H54 (cell line): Measurements from ENCODE around the gene KIF1B.
"Not testable (repeated sequence)": the region's sequence is repeated elsewhere in the genome, so short reads cannot be mapped to it uniquely, and the experiment has no call there.

Experiments used
- DNase-seq: peaks from one replicate; pipeline ENCODE4 v3.0.0; 2011; ENCODE audit warnings: low spot score, mixed read lengths; ENCODE audit not compliant: insufficient read length
- FAIRE-seq: peaks from 3 replicates; lab custom pipeline; 2011; peaks lifted over from hg19 to GRCh38; lab: Jason Lieb, UNC
- POLR2A ChIP-seq: IDR thresholded peaks from 2 replicates; pipeline ENCODE4 v1.6.1; 2011; ENCODE audit warnings: low read depth, mild to moderate bottlenecking, low read length

The KIF1B gene

GRCh38 chr1:10209590-10209904 is 823 bp upstream of the KIF1B start:
- DNase-seq (no peak), FAIRE-seq (no peak)
- TF ChIP-seq POLR2A = no peak

DNA sequence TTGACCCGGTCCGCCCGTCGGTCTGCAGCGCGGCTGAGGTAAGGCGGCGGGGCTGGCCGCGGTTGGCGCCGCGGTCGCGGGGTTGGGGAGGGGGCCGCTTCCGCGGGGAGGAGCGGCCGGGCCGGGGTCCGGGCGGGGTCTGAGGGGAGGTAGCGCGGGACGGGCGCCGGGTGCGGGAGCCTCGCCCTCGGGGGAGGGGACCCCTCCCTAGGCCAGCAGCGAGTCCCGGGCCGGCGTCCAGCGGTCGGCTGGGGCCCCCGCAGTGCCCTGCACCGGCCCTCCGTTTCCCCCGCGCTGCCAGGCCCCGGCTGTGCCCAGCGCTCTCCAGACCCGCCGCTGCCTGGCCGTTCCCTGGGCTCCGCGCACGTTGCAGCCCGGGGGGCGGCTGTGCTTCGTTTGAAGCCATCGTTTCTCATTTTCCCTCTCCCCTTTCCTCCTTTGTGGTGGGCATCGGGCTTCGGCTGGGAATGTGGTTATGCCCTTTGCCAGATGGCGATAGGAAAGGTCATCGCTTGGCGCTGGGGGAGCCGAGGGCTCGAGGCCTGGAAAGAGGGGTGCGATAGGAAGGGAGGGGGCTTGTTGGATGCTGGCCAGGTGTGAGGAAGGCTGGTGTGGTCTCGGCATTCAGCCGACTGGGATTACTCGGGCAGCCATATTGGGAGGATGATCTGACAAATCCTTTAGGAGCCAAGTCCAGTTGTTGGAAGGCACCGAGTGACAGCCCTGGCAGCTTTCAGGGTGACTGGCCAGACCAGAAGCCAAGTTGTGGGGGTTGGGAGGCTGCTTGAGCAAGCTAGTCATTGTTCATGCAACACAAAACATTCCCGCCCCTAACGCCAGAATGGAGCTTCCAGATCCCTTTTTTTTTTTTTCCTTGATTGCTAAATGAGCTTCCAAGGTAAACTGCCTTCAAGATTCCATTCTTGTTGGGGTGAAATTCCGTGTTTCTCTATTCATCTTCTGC is 753 bp downstream of the KIF1B start:
- no peak for TF ChIP-seq POLR2A
- DNase-seq (peak; percentile 42), FAIRE-seq (peak; percentile 82)

DNA sequence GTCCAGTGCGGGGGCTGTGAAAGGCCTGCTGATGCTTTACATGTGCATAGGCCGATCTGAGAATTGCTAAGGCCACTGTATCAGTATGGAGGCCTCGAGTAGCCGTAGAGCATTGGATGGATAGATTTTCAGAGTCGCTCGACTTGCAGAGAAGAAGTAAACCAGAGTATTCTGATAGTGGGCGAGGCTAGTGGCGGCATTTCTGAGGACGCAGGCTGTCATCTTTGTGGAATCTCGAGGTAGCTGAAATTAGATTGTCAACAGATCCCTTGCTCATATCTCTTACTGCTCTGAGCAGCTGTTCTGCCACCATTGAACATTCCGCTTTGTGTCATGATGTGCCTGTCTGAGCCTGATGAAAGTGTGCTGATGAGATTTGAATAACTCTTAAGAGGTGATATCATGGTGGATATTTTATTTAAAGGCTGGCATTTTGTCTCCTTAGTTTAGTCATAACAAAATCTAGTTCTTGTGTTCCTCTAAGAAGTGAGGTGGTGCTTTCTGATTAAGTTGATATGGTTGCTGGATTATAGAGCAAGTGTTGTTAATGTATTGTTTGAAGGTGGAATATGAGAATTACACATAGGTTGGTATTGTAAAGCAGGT is 1.5 kb downstream of the KIF1B start:
- TF ChIP-seq POLR2A = no peak
- DNase-seq (peak; percentile 10), FAIRE-seq (peak; percentile 48)

DNA sequence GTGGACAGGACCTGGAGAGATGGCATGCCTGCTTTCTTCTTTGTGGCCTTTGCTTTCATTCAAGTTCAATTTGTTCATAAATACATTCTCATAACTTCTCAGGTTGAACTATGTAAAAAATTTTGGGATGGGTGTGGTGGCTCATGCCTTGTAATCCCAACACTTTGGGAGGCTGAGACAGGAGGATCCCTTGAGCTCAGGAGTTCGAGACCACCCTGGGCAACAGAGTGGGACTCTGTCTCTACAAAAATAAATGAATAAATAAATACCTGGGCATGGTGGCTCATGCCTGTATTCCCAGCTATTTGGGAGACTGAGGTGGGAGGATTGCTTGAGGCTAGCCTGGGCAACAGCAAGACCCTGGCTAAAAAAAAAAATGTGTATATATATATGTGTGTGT is 2.1 kb downstream of the KIF1B start:
- TF ChIP-seq POLR2A = no peak
- DNase-seq (no peak), FAIRE-seq (no peak)

GRCh38 chr1:10213186-10213705 is 2.9 kb downstream of the KIF1B start:
- DNase-seq (no peak), FAIRE-seq (no peak)
- no peak for TF ChIP-seq POLR2A

GRCh38 chr1:10216090-10216749 is 5.8 kb downstream of the KIF1B start:
- DNase-seq (no peak), FAIRE-seq (no peak)
- no peak for TF ChIP-seq POLR2A

GRCh38 chr1:10217748-10218441 is 7.5 kb downstream of the KIF1B start:
- FAIRE-seq = no peak
- DNase-seq = no peak
- no peak for TF ChIP-seq POLR2A

DNA sequence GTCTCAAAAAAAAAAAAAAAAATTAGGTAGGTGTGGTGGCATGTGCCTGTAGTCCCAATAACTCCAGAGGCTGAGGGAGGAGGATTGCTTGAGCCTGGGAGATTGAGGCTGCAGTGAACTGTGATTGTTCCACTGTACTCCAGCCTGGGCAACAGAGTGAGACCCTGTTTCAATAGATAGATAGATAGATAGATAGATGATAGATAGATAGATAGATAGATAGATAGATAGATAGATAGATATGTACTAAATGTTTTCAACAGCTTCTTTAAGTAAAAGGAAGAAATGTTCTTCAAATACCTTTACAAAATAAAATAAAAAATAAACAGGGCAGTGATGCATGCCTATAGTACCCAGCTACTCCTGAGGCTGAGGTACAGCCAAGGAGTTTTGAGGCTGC is 9.8 kb downstream of the KIF1B start:
- FAIRE-seq (no peak), DNase-seq (no peak)
- no peak for TF ChIP-seq POLR2A

- DNase-seq, FAIRE-seq: not testable (repeated sequence)
Measured at GRCh38 chr1:10220657-10221056, 10.3 kb downstream of the KIF1B start.

DNA sequence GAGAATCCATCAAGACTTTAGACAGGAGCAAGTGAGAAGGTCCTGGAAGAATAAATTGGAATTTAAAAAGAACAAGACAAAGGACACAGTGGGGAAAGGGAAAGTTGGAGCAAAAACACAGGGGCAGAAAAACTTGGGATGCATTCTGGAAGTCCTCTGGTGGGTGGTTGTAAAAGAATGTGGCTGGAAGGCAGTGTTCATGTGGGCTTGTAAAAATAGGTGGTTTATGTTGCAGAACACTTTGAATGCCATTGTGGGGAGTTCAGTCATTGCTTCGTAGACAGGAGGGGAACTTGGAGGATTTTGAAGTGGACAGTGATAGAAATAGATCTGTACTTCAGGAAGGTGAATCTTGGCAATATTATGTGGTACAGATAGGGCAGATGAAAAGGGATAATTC is 15.2 kb downstream of the KIF1B start:
- FAIRE-seq (no peak), DNase-seq (no peak)
- no peak for TF ChIP-seq POLR2A

DNA sequence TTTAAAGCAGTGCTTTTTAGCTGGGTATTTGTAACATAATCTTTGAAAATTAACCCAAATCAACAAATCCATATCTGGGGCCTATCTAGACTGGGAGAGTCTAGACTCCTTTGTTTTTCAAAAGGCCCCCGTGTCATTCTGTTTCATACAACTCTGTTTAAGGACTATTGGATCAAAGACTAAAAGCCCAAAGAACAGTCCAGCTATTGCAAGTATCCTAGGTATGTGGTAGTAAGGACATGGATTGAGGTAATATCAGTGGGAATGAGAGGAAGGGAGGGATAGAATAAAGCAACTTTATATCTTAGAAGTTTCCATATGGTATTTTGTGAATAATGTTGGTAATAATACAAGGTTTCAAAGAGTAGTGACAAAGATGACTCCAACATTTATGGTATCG is 18.2 kb downstream of the KIF1B start:
- FAIRE-seq (no peak), DNase-seq (no peak)
- no peak for TF ChIP-seq POLR2A

DNA sequence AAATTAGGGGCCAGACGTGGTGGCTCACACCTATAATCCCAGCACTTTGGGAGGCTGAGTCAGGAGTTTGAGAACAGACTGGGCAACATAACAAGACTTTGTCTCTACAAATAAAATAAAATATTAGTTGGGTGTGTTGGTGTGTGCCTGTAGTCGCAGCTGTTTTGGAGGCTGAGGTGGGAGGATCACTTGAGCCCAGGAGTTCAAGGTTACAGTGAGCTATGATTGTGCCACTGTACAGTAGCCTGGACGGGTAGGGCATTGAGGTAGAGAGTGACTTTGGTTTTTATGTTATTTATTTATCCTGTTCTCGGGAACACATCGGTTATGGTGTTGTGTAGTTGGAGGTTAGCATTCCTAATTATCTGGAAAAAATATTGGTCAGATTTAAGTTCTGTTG is 19.5 kb downstream of the KIF1B start:
- no peak for FAIRE-seq

GRCh38 chr1:10232163-10232562 is 21.8 kb downstream of the KIF1B start:
- FAIRE-seq = no peak
- no peak for TF ChIP-seq POLR2A
- no peak for DNase-seq

More for the DNA sequence above, 19.5 kb downstream of the KIF1B start:
- TF ChIP-seq POLR2A = no peak
- DNase-seq = no peak

DNA sequence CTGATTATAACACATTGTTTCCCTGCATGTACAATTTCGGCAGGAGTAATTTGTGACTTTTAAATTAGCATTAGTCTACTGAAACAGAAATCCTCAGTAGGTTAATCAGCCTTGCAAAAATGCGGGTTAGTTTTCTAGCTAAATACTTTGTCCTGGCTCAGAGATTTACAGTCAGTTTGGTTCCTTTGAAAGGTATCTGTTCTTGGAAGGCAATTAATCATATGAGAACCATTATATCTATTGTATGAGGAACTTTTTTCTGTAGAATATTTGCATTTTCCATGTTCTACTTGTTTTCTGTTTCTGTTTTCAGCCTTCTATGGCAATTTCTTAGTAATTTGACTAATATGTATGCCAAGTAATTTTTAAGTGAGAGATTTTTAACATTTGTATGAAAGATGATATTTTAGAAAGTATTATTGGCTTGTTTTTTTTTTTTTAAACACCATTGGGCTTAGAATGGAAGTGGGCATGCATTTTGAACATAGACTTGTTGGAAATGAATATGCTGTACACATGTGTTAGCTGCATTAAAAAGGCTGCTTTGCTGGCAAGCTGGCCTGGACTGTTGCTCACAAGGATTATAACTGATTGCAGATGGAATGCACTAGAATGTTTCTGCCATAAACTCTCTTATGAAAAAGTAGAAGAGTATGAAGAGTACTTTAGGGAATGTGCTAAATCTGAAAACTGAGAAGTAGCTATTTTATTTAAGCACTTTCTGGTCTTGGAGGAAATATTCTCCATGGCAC is 26.2 kb downstream of the KIF1B start:
- TF ChIP-seq POLR2A = no peak
- DNase-seq = no peak
- FAIRE-seq = no peak
